ENCODE results near the gene FZR1. TPM values are rescaled to one million over a fixed set of nuclear protein-coding genes. Genes with fewer than 3 reads are reported as not detected.

The FZR1 gene
- total and polyA plus RNA-seq, 2 of the 8 experiments (the other 6 are each of a cell fraction or from before 2014, with no cell fraction given) = 21.6 to 35.5 TPM

DNA sequence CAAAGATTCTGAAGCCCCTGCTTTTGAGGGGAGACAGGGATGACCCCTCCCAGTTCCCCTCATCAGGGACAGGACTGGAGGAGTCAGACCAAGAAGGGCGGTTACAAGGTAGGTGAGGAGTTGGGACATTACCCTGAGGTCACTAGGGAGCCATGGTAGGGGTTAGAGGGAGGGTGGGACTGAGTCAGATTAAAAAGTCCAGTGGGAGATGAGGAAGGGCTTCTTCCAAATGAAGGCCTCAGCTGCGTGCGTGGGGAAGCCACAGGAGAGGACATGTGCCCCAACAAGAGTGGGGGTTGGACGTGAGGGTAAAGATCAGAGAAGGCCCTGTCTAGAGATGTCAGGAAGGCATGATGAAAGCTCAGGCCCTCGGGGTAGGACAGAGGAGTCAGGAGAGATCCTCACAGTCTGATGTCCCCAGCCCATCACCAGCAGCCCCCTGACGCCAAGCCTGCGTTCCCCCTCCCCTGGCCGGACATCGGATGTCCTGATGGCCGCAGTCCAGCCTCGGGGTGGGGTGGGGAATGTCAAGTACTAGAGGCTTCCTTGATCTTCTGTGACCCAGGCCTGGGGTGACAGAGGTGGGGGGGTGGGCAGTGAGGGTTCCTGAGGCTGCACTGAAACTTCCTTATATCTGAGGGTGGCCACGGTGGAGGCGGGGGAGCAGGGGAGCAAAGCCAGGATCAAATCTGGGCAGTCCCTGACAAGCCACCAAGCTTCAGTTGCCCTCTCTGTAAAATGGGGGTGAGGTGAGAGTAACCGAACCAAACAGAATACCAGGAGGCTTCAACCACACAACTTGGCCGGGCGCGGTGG, 57.8 kb downstream of the FZR1 start:
- Histone ChIP-seq H2BK12ac (ENCODE audit: low read depth, low read length) (no peak overlapping the region), H4K5ac (ENCODE audit: insufficient read length, low read depth, low read length) (no peak overlapping the region), H2BK15ac (ENCODE audit: low read length) (no peak overlapping the region), H3K4me3 (ENCODE audit: extremely low read depth in 1 of 4, insufficient read depth in 2 of 4, low read depth in 3 of 4, low read length in 4 of 4) (no peak overlapping the region), H2AFZ (ENCODE audit: low read length) (no peak overlapping the region), H3K4me2 (ENCODE audit: insufficient read depth in 1 of 2, low read depth in 2 of 2, low read length in 2 of 2) (no peak overlapping the region), H3K23me2 (ENCODE audit: low read depth, low read length) (no peaks in the 10 kb centered on the region), H3K14ac (ENCODE audit: insufficient read length) (no peak overlapping the region), H2AK5ac (ENCODE audit: low read depth, low read length) (no peak overlapping the region), H2BK120ac (replicated peaks; ENCODE audit: low read depth, low read length) (no peak overlapping the region), H4K20me1 (replicated peaks in 1 of 2; ENCODE audit: control insufficient read depth in 1 of 2, insufficient read depth in 2 of 2, low read length in 2 of 2) (no peaks in the 10 kb centered on the region), H4K8ac (ENCODE audit: extremely low read depth, insufficient read depth, low read length) (no peak overlapping the region), H2BK20ac (ENCODE audit: low read length) (no peak overlapping the region), H3K27ac (ENCODE audit: low read depth, low read length) (no peak overlapping the region), H3K9ac (replicated peaks in 1 of 4; ENCODE audit: extremely low read depth in 1 of 4, low read depth in 3 of 4, low read length in 3 of 4) (no peak overlapping the region), H2BK5ac (ENCODE audit: low read depth, low read length) (no peak overlapping the region), H3K4ac (replicated peaks; ENCODE audit: insufficient read length, low read depth, low read length) (no peak overlapping the region), H3K27me3 (replicated peaks in 1 of 4; ENCODE audit: control insufficient read depth in 3 of 4, extremely low read depth in 1 of 4, insufficient read depth in 3 of 4, low read length in 3 of 4) (peaks cover 0 to 7% (median 0%) of the 10 kb centered on the region in 4 experiments; a peak in 1 of 7 replicates), H3K23ac (ENCODE audit: insufficient read length) (no peak overlapping the region), H3K79me1 (ENCODE audit: low read depth, low read length) (no peaks in the 10 kb centered on the region), H3K9me3 (ENCODE audit: insufficient read depth in 2 of 2, low read depth in 1 of 2, low read length in 1 of 2) (no peaks in the 10 kb centered on the region), H3K18ac (ENCODE audit: extremely low read depth, low read length) (no peak overlapping the region), H3K56ac (replicated peaks; ENCODE audit: insufficient read length, low read depth, low read length) (no peak overlapping the region), H3K36me3 (ENCODE audit: control insufficient read depth in 2 of 4, insufficient read depth in 4 of 4, low read length in 3 of 4) (no peaks in the 10 kb centered on the region), H4K91ac (replicated peaks; ENCODE audit: insufficient read length, low read length) (no peak overlapping the region), H3K79me2 (ENCODE audit: control insufficient read depth in 1 of 2, insufficient read depth in 2 of 2, low read length in 2 of 2) (no peaks in the 10 kb centered on the region), H3K4me1 (replicated peaks in 1 of 4; ENCODE audit: control insufficient read depth in 3 of 4, insufficient read depth in 4 of 4, low read length in 3 of 4) (no peaks in the 10 kb centered on the region)
- POLR2A ChIA-PET (ENCODE audit: partially characterized antibody) = interaction anchor here (0.7 to 1.5 kb wide), 2 partner anchors 18 to 19 kb away, joined by 4 read pairs; no protein-coding TSS in a partner anchor
- DNase-seq (ENCODE audit: low read depth in 1 of 2, low spot score in 2 of 2) (no peak), FAIRE-seq (no peak)
- no peak for TF ChIP-seq CREB1 (IDR thresholded peaks at IDR 0.05)
- TF ChIP-seq KDM1A (IDR thresholded peaks at IDR 0.05; ENCODE audit: borderline replicate concordance, low read length) = peak; percentile 32; the same call in 1 of the 2 replicates
- CTCF ChIA-PET (ENCODE audit: partially characterized antibody) = interaction anchor here (0.6 to 1.8 kb wide), 3 partner anchors 11 to 23 kb away, joined by 3 to 8 read pairs (median 4); no protein-coding TSS in a partner anchor
- 86% methylated on average over 15 of the region's 17 CpGs; no CpG with 5 or more reads in 1 of the 2 experiments for WGBS, 2 experiments (ENCODE audit: extremely low coverage in 1 of 2, insufficient coverage in 1 of 2, insufficient read length in 1 of 2, insufficient replicate concordance in 2 of 2, low coverage in 1 of 2, low lambda C conversion rate in 2 of 2, missing lambda C conversion rate in 1 of 2)
